ENCODE results near the gene ZNF862. TPM values are rescaled to one million over a fixed set of nuclear protein-coding genes. Genes with fewer than 3 reads are reported as not detected.

The ZNF862 gene
- total and polyA plus RNA-seq, 9 donors: 11.4 to 29.8 (median 22.7) TPM

DNA sequence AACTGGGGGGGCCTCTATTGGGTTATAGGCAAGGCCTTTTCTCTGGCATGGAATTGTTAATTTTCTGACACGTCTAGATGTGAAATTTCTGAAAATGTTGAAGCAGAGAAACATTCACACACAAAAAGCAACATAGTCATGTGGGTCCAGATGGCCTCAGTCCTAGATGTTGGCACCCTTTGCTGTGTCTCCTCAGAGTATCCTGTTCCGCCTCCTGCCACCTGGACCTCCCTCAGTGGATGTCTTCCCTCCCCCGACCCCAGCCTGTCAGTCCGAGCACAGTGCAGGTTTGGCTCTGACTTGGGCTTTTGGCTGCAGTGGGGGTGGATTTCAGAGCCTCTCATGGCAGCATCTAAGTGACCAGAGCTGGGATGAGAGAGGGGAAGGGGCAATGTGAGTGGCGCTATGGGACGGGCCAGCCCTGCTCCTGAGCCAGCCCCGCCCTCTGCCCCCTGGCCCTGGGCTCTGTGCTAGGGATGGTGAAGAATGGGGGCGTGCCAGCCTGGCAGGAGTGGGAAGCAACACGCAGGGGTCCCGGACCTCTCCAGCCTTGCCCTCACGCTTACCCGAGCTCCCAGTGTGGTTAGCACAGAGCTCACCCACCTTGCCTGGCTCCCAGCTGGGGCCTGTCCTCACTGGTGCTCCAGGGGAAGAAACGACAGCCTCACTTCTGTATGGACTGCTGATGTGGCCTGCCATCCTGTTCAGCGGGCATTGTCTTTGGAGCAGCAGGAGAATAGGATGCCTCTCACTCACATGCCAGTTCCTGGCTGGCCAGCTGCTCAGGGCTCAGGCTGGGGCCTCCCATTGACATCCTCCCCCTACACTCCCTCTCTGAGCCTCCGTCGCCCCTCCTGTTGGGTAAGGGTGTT lies 41.8 kb downstream of the ZNF862 start:
- Histone ChIP-seq H3K27me3 (no peaks in the 10 kb centered on the region), H3K4me3 (no peak overlapping the region), H3K9me3 (no peaks in the 10 kb centered on the region), H3K4me1 (ENCODE audit: insufficient read depth) (peaks cover 4% of the 10 kb centered on the region), H3K36me3 (no peaks in the 10 kb centered on the region), H3K27ac (no peak overlapping the region)
- no peak for TF ChIP-seq EP300 (IDR thresholded peaks at IDR 0.05)
- TF ChIP-seq, protein P1, sequence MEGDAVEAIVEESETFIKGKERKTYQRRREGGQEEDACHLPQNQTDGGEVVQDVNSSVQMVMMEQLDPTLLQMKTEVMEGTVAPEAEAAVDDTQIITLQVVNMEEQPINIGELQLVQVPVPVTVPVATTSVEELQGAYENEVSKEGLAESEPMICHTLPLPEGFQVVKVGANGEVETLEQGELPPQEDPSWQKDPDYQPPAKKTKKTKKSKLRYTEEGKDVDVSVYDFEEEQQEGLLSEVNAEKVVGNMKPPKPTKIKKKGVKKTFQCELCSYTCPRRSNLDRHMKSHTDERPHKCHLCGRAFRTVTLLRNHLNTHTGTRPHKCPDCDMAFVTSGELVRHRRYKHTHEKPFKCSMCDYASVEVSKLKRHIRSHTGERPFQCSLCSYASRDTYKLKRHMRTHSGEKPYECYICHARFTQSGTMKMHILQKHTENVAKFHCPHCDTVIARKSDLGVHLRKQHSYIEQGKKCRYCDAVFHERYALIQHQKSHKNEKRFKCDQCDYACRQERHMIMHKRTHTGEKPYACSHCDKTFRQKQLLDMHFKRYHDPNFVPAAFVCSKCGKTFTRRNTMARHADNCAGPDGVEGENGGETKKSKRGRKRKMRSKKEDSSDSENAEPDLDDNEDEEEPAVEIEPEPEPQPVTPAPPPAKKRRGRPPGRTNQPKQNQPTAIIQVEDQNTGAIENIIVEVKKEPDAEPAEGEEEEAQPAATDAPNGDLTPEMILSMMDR (IDR thresholded peaks at IDR 0.05): no peak
- TF ChIP-seq POLR2A (IDR thresholded peaks at IDR 0.05): no peak
- no peak for DNase-seq
- intact Hi-C loops (cut with DNase I): loop anchor here in 1 of 4 donors (10.0 kb wide), 2 partner anchors 395 to 525 kb away; a partner anchor contains a TSS
- 85 to 89% (median 87%) methylated on average over 16 of the region's 16 CpGs for WGBS, 3 donors

DNA sequence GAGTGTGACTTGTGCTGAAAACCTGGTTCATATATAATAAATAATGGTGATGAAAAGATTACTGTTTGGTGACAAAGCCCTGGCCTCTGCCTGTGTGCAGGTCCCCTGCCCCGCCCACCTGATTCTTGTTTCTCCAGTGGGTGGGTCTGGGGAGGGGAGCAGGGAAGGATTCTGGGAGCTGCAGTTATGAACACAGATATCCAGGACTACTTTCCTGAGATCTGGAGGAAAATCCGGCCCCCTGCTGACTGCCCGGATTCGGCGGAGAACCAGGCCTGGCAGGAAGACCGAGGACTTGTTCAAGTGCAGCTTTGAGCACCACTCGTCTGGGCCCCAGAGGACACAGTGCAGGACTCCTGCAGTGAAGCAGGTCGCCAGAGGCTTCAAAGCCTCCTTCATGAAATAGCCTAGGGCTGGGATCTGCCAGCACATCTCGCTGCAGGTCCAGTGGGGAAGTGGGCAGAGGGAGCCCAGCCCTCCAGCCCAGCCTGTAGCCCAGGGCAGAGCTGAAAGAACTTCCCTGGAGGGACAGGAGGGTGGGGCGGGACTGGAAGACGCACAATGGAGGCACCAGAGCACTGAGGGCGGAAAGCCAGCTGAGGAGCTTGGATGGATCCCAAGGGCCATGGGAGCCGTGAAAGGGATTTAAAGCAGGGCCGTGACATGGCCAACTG lies 42.6 kb downstream of the ZNF862 start:
- DNase-seq: no peak
- TF ChIP-seq, protein P1 (IDR thresholded peaks at IDR 0.05): no peak
- no peak for TF ChIP-seq EP300 (IDR thresholded peaks at IDR 0.05)
- TF ChIP-seq POLR2A (IDR thresholded peaks at IDR 0.05): no peak
- intact Hi-C loops (cut with DNase I): loop anchor here in 1 of 4 donors (10.0 kb wide), 1 partner anchor 394 kb away; no protein-coding TSS in a partner anchor

DNA sequence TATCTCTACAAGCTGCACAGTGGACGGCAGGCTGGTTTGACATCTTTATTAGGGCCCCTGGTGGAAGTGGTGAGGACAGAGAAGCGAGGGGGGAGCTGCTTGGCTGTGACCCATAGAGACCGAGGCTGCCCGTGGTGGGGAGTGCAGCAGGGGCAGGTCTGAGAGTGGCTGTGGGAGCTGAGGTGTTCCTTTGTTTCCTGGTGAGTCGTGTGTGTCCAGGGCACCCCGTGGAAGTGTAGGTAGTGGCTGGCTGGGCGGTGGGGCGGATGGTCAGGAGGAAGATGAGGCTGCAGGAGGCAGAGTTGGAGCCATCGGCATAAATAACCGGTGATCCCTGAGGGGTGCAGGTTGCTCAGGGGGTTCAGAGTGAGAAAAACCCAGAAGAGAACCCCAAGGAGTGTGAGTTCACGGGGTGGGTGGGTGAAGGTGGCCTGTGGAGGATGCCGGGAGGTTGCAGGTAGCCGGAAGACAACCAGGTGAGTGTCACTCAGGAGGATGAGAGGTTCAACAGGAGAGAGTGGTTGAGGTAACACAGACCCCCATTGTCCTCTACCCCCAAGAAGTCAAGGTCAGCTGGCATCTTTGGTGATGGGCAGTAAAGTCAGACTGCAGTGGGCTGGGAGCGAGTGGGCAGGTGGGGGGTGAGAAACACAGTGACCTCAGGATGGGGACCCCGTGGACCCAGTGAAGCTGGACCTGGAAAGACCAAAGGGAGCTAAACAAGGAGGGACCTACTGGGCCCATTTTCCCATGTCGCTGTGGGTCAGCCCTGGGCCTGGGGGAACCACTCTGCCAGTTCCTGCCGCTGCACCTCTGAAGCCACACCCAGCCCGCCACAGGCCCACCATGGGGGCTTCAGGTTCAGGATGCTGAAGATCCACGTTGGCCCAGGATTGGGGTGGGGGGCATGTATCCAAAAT lies 43.4 kb downstream of the ZNF862 start:
- no peaks in the 10 kb centered on the region for H3K9me3 ChIP-seq
- TF ChIP-seq, protein P1 (IDR thresholded peaks at IDR 0.05): no peak
- TF ChIP-seq EP300 (IDR thresholded peaks at IDR 0.05) (no peak), POLR2A (IDR thresholded peaks at IDR 0.05) (no peak)
- intact Hi-C loops (cut with DNase I): loop anchor here in 1 of 4 donors (10.0 kb wide), 1 partner anchor 393 kb away; no protein-coding TSS in a partner anchor
- no peak overlapping the region for H3K27ac ChIP-seq
- WGBS, 3 donors: 79 to 82% (median 80%) methylated on average over 19 of the region's 19 CpGs
- H3K27me3 ChIP-seq: no peaks in the 10 kb centered on the region
- H3K4me1 ChIP-seq (ENCODE audit: insufficient read depth): peaks cover 4% of the 10 kb centered on the region
- no peak overlapping the region for H3K4me3 ChIP-seq
- no peaks in the 10 kb centered on the region for H3K36me3 ChIP-seq
- DNase-seq: no peak

More for the DNA sequence above, 42.6 kb downstream of the ZNF862 start:
- WGBS, 3 donors: 75 to 83% (median 83%) methylated on average over 14 of the region's 14 CpGs
- H3K36me3 ChIP-seq: no peaks in the 10 kb centered on the region
- peaks cover 4% of the 10 kb centered on the region for H3K4me1 ChIP-seq (ENCODE audit: insufficient read depth)
- H3K27ac ChIP-seq: no peak overlapping the region
- no peaks in the 10 kb centered on the region for H3K27me3 ChIP-seq
- H3K9me3 ChIP-seq: no peaks in the 10 kb centered on the region
- H3K4me3 ChIP-seq: no peak overlapping the region
